Activated T-helper 1 cell treated with anti-CD3 and anti-CD28 coated beads, Interleukin-2, amount 50 U/mL, for 16 hours (primary cell): ENCODE measurements around the gene MAGI2.

Experiments used
- DNase-seq, 2 donors: peaks; one replicate each; pipeline ENCODE4 v3.0.0-alpha.2; 2020; ENCODE audit warnings: low read depth in 1 of 2, low spot score in 1 of 2

MAGI2 gene

DNA sequence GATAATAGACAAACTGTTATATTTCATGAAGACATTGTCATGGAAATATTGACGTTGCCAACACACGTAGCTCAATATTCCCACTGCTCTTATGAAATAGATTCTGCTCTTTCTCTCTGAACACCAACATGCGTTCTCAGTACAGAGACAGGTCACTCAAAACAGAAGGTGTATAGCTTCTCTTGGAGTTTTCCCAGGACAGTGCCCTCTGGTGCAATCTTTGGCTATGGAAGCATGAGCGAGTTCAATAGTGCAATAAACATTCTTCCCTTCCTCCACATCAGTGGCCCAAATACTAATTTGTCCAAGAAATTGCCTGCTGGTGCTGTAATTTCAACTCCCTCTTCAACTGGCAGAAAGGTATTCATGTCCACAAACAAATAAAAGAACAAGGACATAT, 145.3 kb downstream of the MAGI2 start:
- DNase-seq, result no peak

DNA sequence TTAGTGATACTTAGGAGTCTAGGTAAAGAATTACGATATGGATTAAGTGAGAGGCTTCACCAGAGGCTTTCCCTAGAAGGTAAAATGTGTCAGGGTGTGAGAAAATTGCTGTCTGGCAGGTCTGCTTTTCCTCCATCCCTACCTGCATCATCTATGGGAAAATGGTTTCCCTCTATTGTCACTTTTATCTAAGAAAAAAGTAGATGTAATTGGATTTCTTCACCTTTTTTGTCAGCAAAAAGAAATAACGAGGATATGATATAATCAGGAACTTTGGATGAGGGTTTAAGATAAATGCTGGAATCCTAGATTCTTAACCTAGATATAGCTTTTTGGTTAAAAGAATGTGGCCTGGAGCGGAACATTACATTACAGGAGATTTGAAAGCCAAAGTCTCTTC, 146.1 kb downstream of the MAGI2 start:
- DNase-seq, result no peak

DNA sequence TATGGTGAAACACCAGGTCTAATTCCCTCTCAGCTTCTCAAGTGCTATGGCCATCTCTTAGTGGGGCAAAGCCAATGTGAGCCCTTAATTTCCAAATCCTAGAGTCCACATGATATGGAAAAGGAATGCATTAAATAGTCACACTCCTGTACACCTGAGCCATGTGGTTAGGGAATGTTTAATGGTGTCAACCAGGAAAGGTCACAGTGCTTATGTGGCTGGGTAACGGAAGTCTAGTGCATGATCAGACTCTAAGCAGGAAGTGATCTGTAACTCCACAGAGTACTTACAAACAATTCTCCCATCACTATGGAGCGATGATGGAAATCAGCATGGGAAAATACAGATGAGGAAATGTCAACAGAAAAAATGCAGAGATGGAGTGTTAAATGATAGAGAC, 148.8 kb downstream of the MAGI2 start:
- no peak for DNase-seq

DNA sequence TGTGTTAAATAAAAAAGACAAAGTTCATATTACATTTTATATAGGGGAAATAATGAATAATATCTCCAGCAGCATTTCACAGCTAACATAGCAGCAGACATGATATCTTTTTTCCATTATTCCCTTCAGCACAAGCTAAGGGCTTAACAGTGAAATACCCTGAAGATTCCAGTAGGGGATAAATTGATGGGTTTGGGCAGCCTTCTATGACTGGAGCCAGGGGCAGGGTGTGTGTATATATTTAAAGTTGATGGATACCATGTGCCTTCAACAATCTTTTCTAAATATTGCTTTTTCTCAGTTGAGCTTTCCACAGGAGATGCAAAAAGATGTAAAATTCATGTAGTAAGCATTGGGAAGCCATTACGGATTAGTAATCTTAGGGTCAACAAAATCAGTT, 151.2 kb downstream of the MAGI2 start:
- DNase-seq, result no peak

DNA sequence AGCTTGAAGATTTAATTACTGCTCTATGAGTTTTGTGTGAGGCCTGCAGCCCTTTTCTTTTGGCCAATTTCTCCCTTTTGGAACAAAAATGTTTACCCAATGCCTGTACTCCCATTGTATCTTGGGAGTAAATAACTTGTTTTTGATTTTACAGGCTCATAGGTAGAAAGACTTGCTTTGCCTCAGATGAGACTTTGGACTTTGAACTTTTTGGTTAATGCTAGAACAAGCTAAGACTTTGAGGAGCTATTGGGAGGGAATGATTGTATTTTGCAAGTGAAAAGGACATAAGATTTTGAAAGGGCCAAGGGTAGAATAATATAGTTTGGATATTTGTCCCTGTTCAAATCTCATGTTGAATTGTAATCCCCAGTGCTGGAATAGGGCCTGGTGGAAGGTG, 152.0 kb downstream of the MAGI2 start:
- DNase-seq, result no peak

DNA sequence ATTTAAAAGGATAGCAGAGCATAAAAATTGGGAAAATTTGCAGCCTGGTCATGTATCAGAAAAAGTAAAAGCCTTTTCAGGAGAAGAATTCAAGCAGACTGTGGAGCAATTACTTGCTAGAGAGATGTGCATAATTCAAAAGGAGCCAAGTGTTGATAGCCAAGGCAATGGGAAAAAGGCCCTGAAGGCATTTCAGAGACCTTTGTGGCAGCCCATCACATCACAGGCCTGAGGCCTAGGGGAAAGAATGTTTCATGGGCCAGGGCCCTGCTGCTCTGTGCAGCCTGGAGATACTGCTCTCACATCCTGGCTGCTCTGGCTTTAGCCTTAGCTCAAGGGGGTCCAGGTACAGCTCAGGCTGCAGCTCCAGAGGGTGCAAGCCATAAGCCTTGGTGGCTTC, 152.9 kb downstream of the MAGI2 start:
- DNase-seq, result no peak

DNA sequence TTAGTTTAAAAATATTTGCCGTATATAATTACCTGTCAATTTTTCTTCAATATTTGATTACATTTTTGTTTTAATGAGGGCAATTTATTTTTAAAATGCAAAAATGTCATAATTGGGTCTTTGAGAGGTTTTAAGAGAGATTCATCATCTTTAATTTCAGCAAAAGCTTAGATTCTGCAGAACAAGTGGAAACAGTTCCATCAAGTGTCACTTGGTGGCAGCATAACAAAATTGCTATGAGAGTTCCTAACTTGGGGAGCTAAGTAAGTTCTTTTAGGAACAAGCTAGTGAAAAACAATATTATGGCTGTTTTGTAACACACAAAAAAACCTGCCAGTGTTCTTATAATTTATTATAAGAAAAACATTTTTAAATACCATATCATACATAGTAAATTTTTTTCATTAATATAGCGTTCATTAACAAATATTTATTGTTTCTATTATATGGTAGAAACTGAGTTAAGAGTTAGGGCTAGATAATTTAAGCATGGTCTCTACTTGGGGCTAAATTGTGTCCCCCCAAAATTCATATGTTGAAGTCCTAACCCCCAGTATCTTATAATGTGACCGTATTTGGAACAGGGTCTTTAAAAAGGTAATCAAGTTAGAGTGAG, 155.2 kb downstream of the MAGI2 start:
- no peak for DNase-seq

DNA sequence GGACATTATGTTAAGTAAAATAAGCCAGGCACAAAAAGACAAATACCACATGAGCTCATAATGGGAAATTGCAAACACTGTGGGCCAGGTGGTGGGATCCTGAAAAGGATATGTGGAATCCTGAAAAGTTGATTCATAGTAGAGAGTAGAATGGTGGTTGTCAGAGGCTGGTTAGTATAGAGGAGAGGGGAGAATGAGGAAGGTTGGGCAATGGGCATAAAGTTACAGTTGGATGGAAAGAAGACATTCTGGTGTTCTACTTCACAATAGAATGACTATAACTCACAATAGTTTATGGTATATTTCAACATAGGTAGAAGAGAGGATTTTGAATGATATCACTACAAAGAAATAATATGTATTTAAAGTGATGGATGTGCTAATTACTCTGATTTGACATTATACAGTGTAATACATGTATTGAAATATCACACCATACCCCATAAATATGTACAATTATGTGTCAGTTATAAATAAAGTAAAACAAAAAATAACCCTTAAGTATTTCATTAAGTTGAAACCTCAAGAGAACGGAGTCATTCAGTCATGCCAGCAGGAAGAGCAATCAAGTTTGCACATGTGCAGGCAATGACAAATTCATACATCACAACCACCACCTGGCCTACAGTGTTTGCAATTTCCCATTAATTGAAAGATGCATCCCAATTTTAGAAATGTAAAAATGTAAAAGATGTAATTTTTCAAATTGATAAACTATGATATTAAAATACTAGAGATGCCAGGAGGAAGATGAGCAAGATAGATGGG, 156.7 kb downstream of the MAGI2 start:
- no peak for DNase-seq

DNA sequence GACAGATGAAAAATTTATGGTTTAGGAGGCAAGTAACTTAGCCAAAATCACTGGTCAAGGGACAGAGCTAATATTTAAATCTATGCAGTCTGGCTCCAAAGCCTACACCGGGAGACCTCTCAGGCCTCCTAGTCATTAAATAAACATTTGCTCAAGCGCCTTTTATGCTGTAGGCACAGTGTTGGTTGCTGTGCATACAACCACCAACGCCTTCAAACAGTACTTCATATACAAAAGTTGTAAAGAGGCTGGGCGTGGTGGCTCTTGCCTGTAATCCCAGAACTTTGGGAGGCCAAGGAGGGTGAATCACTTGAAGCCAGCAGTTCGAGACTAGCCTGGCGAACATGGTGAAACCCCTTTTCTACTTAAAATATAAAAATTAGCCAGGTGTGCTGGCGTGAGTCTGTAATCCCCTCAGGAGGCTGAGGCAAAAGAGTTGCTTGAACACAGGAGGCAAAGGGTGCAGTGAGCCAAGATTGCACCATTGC, 159.8 kb downstream of the MAGI2 start:
- DNase-seq, result no peak

DNA sequence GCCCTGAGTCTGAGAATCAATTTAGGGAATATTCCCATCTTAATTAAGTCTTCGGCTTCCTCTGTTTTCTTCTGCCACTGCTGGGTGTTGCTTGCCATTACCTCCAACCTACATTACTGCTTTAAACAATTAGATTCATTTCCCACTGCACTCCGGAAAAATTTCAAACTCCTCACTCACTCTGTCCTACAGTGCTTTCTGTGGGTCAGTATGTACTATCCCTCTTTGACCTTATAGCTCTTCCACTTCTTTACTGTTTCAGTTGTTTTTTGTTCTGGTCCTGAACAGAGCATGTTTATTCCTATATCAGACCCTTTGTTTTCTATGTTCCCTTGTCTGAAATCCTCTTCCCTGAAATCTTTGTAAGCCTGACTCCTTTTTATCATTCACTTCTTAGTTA, 160.6 kb downstream of the MAGI2 start:
- no peak for DNase-seq

DNA sequence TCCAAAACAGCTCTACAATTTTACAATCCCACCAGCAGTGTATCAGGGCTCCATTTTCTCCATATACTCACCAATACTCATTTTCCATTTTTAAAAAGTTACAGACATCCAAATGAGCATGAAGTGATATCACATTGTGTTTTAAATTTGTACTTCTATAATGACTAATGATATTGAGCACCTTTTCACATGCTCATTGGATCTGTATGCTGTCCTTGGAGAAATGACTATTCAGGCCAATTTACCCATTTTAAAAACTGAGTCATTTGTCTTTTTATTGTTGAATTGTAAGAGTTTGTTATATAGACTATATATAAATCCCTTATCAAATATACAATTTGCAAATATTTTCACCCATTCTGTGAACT, 162.0 kb downstream of the MAGI2 start:
- DNase-seq, result no peak

DNA sequence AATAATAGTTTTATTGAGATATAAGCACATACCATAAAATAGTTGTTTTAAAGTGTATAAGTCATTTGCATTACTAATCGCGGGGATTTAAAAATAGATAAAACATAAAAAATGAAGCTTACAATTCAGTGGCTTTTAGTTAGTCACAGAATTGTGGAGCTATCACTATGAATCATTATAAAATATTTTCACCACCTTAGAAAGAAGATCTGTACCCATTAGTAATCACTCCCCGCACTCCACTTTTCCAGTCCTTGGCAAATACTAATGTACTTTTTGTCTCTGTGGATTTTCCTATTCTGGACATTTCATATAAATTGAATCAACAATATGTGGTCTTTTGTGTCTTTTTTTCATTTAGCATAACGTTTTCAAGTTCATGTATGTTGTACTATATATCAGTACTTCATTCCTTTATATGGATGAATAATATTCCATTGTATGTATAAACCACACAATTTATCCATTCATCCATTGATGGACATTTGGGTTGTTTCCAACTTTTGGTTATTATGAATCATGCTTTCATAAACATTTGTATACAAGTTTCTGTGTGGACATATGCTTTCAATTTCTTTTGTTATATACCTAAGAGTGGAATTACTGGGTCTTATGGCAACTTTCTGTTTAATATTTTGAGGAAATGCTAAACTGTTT, 162.5 kb downstream of the MAGI2 start:
- no peak for DNase-seq

DNA sequence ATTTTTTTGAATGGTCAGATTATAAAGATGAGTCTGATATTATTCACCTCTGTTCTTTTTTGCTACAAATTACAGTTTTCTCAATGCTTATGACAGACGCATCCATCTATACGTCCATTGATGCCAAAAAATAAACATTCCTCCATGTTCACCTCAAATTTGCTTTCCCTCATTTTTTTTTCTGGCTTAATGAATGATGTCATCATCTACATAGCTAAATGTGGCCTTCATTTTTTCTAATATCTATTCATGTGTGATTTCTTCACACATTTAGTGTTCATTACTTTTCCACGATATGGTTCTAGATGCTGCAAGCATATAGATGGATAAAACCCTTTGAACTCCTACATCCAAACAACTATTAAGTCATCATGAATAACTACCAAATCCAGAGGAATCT, 163.1 kb downstream of the MAGI2 start:
- no peak for DNase-seq

DNA sequence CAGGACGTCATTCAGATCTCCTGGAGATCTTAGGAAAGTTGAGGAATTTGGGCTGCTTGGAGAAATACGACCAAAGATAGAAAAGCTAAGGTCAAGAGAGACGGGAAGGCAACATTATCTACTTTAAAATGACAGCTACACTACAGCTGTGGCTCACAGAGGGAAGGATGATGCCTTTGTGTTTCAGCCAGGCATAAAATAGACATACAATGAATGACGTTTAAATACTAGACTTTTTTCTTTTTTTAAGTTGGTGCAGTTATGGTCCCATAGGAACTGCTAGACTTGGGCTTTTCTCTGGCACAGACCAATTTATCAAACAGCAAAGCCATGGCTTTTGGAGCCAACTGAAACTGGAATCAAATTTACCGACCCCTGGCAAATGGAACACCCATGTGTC, 164.8 kb downstream of the MAGI2 start:
- no peak for DNase-seq

DNA sequence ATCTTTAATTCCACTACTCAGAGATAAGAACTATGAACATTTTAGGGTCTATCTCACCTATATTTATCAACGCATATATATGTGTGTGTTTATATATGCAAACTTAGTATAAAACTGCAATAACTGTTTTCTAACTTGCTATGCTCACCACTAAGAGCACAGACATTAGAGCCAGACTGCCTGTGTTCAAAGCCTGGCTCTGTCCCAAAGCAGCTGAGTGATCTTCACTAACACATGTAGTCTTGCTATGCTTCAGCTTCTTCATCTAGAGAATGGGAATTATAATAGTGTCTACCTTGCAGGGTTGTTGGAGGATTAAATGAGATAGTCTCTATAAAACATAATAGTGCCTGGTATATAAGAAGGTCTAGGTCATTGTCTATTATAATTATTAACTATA, 165.5 kb downstream of the MAGI2 start:
- DNase-seq, result no peak

DNA sequence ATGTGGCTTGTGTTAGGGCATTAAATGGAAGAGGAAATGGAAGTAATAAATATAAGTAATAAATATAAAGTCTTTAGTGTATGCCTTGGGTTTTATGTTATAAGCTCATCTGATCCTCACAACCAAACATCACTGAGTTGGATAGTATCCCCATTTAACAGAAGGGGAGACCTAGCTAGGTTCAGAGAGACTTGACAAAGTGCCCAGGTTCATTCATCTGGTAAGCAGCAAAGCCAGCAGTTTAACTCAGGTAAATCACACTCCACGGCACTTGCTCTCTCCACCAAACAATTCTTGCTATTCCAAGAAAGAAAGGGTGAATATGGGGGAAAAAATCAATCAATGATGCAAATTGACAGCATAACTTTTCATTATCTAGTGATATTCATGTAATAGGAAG, 167.3 kb downstream of the MAGI2 start:
- DNase-seq, result no peak

DNA sequence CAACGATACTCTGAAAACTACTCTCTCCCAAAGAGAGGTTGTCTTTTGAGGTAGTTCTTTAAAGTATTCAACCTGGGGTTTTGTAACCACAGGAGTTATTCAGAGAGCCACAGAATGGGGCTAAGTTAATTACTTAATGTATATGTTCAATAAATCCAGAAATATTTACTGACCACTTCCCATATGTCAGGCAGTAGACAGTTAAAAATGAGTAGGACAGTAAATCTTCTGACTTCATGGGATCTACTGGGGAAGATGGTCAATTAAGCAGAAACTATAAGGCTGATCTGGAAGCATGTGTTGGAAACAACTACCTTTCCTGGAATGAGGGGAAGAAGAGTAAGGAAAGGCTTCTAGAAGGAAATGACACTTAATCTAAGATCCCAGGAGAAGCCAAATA, 167.7 kb downstream of the MAGI2 start:
- no peak for DNase-seq

DNA sequence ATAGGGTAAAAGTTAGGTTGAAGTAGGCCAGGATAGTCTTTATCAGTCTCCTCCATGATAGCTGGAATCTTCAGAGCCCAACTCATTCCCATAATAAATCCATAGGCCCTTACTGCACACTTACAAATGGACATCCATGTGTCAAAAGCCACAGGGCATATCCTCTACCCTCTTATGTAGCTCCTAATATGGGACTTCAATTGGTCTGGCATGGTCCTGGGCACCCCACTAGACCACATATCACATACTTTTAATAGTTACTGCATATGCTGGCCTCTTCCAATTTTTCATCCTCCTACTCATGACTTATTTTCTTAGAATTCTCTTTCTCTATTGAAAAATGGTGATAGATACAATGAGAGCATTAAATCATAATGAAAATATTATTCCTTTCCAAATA, 169.3 kb downstream of the MAGI2 start:
- no peak for DNase-seq

DNA sequence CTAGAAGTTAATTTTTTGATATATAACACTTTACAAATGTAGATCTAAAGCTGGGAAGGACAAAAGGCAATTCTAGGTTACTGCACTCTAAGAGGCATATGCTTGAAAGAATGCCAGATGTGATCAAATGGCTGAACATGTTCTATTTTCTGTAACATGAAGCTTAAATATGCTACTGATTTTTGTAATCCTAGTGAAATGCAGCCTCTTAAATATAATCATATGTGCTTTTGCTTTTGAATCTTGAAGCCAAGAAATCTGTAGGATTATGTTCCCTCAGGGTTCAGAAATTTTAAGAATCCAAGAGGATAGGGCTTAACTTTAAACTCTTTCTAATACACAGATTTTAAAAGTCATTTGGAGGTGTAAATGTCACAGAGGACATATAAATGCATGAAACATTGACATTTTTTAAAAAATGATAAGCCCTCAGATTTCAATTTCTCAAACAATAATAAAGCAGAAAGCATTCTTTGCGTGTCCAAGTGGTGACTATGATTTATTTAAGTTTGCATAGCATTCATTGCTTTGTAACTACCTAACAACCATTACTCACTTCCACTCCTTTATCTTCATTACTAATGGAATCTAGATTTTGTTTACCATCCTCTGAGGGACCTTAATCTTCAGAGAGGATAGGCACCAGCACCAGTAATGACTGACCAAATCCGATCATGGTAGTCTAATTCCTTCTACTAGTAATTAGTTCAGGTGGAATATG, 170.4 kb downstream of the MAGI2 start:
- no peak for DNase-seq

DNA sequence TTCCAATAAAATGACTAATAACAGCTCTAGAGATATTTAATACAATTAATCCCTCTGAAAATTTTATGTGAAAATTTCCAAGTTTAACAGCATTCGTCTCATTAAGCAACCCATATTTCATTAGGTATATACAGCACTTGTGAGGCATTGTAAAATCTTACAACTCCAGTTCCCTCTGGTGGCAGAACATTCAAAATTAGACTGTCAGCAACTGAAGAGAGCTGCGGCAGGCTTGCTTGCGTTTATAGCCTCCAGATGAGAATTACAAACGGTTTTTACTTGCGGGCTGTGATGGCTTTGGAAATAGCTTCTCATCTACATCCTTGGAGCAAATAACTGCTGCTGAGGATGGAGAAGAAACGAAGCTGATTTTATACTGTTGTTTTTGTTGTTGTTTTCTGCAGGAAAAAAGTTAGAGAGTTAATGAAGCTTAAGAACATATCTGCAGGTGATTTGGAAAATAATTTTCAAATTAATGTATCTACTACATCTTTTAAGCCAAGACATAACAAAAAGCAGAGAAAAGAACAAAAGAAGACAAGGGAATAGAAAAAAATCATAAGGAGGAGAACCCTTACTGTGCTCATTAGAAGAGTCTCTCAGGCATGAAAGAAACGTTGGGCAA, 171.3 kb downstream of the MAGI2 start:
- no peak for DNase-seq

DNA sequence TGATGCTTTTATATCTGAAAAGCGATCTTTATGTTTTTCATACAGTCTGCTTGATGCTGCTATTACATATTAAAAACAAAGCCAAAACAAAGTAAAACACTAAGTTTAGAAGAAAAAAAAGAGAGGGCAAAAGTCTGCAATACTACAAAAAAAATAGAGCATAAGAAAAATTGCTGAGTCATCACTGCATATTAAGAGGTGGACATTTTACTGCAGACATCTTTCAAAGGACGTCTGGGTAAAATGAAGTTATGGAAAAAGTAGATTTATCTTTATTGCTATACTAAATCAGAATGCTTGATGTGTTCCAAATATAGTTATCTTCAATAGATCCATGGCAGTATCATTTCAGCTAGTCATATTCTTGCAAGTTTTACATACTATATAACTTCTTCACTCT, 172.0 kb downstream of the MAGI2 start:
- no peak for DNase-seq
